Lung (tissue), 12 donors: ENCODE measurements around the gene EXOC2. TPM values are rescaled to one million over a fixed set of nuclear protein-coding genes. Genes with fewer than 3 reads are reported as not detected.

Experiments
- ATAC-seq: fragments of 200-7000 bp; cut with Tn5 transposase; one replicate; pipeline ENCODE4 v1.9.1; 2020; ENCODE audit warnings: moderate number of reproducible peaks; ENCODE audit not compliant: insufficient read depth, low FRiP score
- DNase-seq, 3 donors: peaks; one replicate each; pipeline ENCODE4 v3.0.0-alpha.2; 2013 to 2017
- H3K27ac ChIP-seq, 2 donors: one replicate each; pipeline ENCODE4 v1.5.1; 2013; ENCODE audit warnings: mild to moderate bottlenecking in 2 of 2, moderate library complexity in 2 of 2, control low read depth in 1 of 2, inconsistent platforms in 1 of 2, low read depth in 1 of 2, low read length in 1 of 2
- H3K27me3 ChIP-seq, 3 donors: one replicate each; pipeline ENCODE4 v1.5.1; 2013; ENCODE audit warnings: low read length in 2 of 3; ENCODE audit not compliant: control insufficient read depth in 3 of 3, insufficient read depth in 3 of 3
- H3K36me3 ChIP-seq, 4 donors: one replicate each; pipeline ENCODE4 v1.5.1; 2013; ENCODE audit warnings: low read length in 4 of 4, mild to moderate bottlenecking in 1 of 4, moderate library complexity in 1 of 4; ENCODE audit not compliant: control insufficient read depth in 4 of 4, insufficient read depth in 4 of 4
- H3K4me1 ChIP-seq, 5 donors: one replicate each; pipeline ENCODE4 v1.5.1; 2013; ENCODE audit warnings: low read length in 5 of 5, mild to moderate bottlenecking in 2 of 5, moderate library complexity in 1 of 5; ENCODE audit not compliant: control insufficient read depth in 5 of 5, insufficient read depth in 5 of 5
- H3K4me3 ChIP-seq: one replicate; pipeline ENCODE4 v1.5.1; 2013; ENCODE audit warnings: mild to moderate bottlenecking, control low read depth, moderate library complexity
- H3K9ac ChIP-seq, 2 donors: one replicate each; pipeline ENCODE4 v1.5.1; 2013; ENCODE audit warnings: low read length in 2 of 2, control low read depth in 1 of 2; ENCODE audit not compliant: insufficient read depth in 1 of 2
- H3K9me3 ChIP-seq, 4 donors: one replicate each; pipeline ENCODE4 v1.5.1; 2013; ENCODE audit warnings: low read length in 3 of 4, mild to moderate bottlenecking in 1 of 4, moderate library complexity in 1 of 4; ENCODE audit not compliant: control insufficient read depth in 4 of 4, insufficient read depth in 3 of 4
- WGBS, 2 donors: extraction: QIAGEN DNeasy Blood & Tissue Kit; methylation state at CpG; one replicate each; pipeline ENCODE4 v1.1.7; 2013; 5-methylcytosine and 5-hydroxymethylcytosine counted together
- polyA plus RNA-seq, 2 donors: library from polyadenylated mRNA; stranded (reverse); fragments of 200-250 nt; gene quantifications; one replicate each; pipeline ENCODE4 v1.2.1, GENCODE V29; 2013
- total RNA-seq, 2 donors: library from RNA; depleted of rRNA in 1 of 2; stranded (reverse); fragments of >200 nt in 1 of 2; gene quantifications; one replicate each; pipeline ENCODE4 v1.2.1, GENCODE V29; 2014 to 2021
- TF ChIP-seq, protein P1 (sequence below): IDR thresholded peaks from 2 replicates; pipeline ENCODE4 v1.5.1; 2012; ENCODE audit warnings: mild to moderate bottlenecking; ENCODE audit errors: control extremely low read depth, extremely low read depth
- donor health status: control.
- donor health status: control.
- donor health status: Bipolar disorder and iron deficiency.
- donor health status: healthy.
- donor health status: DM: yes; HTN: yes; CAD: no.

EXOC2 gene
- total and polyA plus RNA-seq, 4 donors, result 6.3 to 33.0 (median 12.8) TPM

DNA sequence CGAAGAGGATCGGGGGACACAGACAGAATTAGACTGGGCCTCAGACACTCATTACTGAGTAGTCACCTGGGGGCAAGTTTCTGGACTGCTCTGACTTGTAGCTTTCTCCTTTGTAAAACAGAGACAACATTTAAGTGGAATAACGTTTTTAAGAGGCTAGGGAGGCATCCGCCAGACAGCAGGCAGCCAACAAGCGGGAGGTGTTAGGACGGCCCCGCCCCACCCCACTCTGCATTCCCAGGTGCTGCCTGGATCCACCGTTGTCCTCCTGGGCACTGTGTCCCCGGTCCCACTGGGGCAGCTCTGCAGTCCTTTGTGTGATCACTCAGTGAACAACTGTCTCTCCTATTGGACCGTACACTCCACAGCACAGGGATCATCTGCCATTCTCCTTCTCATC is 187.6 kb downstream of the EXOC2 start:
- Histone ChIP-seq H3K36me3 (no peaks in the 10 kb centered on the region), H3K4me1 (peaks cover 0 to 5% (median 0%) of the 10 kb centered on the region in 5 donors), H3K27ac (no peak overlapping the region), H3K4me3 (no peak overlapping the region), H3K9ac (no peak overlapping the region), H3K27me3 (no peaks in the 10 kb centered on the region), H3K9me3 (no peaks in the 10 kb centered on the region)
- ATAC-seq (no peak), DNase-seq (no peak)
- 91 to 94% methylated on average over 10 of the region's 10 CpGs for WGBS, 2 donors
- TF ChIP-seq, protein P1, sequence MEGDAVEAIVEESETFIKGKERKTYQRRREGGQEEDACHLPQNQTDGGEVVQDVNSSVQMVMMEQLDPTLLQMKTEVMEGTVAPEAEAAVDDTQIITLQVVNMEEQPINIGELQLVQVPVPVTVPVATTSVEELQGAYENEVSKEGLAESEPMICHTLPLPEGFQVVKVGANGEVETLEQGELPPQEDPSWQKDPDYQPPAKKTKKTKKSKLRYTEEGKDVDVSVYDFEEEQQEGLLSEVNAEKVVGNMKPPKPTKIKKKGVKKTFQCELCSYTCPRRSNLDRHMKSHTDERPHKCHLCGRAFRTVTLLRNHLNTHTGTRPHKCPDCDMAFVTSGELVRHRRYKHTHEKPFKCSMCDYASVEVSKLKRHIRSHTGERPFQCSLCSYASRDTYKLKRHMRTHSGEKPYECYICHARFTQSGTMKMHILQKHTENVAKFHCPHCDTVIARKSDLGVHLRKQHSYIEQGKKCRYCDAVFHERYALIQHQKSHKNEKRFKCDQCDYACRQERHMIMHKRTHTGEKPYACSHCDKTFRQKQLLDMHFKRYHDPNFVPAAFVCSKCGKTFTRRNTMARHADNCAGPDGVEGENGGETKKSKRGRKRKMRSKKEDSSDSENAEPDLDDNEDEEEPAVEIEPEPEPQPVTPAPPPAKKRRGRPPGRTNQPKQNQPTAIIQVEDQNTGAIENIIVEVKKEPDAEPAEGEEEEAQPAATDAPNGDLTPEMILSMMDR, result no peak

DNA sequence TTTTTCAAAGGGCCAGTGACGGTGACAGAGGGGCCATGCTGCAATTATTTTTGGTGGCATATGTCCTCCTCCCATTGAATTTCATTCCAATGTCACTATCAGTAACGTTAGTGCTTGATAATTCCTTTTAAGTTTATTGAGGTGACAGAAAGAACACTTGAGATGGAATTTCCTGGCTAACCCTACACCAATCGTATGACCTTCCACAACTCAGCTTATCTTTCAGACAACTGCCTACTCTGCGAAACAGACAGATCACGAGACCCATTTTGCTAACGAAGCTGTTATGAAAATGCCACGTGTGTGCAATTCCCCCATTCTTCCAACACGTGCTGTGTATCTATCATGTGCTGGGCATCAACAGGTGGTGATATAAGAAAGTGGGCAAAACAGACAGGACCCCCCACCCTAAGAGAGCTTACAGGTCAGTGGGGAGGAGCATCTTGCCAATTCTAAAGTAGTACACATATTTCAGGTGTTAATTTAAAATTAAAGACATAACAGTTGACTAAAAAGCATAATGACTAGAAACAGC is 188.4 kb downstream of the EXOC2 start:
- Histone ChIP-seq H3K9ac (no peak overlapping the region), H3K4me1 (peaks cover 0 to 5% (median 0%) of the 10 kb centered on the region in 5 donors), H3K9me3 (no peaks in the 10 kb centered on the region), H3K36me3 (no peaks in the 10 kb centered on the region), H3K27me3 (no peaks in the 10 kb centered on the region), H3K27ac (no peak overlapping the region), H3K4me3 (no peak overlapping the region)
- 90 to 91% methylated on average over 8 of the region's 8 CpGs for WGBS, 2 donors
- no peak for DNase-seq
- TF ChIP-seq, protein P1, result no peak
- no peak for ATAC-seq

DNA sequence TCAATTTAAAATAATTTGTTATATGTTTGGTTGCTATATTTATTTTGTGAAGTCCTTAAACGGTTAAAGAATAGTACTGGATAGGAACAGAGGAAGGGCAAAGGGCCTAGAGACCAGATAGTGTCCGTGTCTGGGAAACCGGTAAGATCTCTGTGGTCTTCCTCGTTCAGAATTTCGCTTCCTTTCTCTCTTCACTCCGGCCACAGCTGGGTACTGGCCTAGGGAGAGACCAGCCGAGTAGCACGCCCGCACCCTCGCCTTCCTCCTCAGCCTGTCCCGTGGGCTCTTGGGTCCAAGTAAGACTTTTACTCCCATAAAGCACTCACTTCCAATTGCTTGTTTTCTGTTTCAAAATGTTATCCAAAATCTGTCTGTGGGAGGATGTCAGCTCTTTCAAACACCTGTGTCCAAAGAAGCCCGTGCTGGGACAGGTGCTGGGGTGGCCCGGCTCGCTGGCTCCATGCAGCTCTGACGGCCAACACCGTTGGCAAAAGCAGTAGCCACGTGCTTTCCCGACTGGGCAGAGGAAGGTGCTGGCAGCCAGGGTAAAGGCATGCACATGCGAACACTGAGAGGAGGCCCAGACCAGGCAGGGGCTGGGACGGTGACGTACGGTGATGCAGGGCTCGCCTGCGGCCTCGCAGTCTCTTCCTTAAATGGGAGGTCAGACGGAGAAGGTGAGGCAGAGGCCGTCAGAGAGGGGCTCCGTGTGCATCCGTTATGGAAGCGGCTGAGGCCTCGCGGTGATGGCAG is 189.2 kb downstream of the EXOC2 start:
- H3K4me1 ChIP-seq, result peaks cover 0 to 5% (median 0%) of the 10 kb centered on the region in 5 donors
- H3K27me3 ChIP-seq, result no peaks in the 10 kb centered on the region
- DNase-seq, result no peak
- no peak overlapping the region for H3K27ac ChIP-seq
- WGBS, 2 donors, result 88 to 91% methylated on average over 32 of the region's 32 CpGs
- ATAC-seq, result no peak
- no peak overlapping the region for H3K4me3 ChIP-seq
- H3K9ac ChIP-seq, result no peak overlapping the region
- H3K9me3 ChIP-seq, result no peaks in the 10 kb centered on the region
- TF ChIP-seq, protein P1, result no peak
- H3K36me3 ChIP-seq, result peaks cover 0 to 3% (median 0%) of the 10 kb centered on the region in 4 donors
